Measurements from ENCODE around the gene IL10RA. TPM values are rescaled to one million over a fixed set of nuclear protein-coding genes. Genes with fewer than 3 reads are reported as not detected.

Gene IL10RA
- total and polyA plus RNA-seq, 9 of the 15 experiments (the other 6 are each of a cell fraction or from before 2014, with no cell fraction given): 0.17 to 17.3 (median 2.9) TPM

DNA sequence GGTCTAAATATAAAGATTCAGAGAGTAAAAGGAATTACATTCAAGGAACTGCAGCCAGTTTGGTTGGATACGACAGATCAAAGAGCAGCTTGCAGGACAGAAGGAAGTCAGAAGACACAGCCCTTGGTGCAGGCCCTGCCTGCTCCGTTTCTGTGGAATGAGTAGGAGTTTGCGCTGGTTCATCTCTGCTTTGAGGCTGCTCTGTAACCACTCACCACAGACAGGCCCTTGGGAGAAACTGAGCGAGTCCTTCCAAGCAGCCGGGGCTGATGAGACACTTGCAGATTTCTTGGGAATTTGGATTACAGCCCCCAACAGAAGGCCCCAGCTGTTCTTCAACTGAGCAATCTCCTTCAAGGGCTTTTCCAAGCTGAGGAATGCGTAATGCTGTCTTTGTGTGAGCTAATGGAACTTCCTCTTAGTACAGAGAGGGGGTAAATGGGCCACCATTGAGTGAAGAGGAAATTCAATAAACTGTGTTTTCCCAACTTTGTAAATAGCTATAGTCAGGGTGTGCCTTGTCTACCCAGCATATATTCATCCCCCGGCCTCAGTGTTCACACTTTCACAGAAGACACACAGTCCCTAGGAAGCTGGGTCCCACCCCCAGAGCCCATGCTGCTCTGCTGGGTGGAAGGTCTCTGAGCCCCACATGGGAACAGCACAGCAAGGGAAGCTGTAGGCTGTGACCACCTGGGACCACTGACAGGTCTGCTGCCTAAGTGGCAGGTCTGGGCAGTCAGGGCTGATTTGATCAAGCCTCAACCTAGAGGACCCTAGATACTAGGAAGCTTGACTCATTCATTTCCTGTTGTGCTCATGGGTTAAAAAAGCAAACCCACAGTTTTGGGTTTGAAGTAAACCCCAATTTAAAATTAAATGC is 16.6 kb downstream of the IL10RA start (continued):
- TF ChIP-seq NFXL1 (CRISPR knock-in tag; IDR thresholded peaks at IDR 0.05): no peak; the same call in 1 of the 2 replicates
- peak; percentile 65; the same call in 1 of the 2 replicates for TF ChIP-seq SMAD4 (CRISPR knock-in tag; conservative IDR thresholded peaks at IDR 0.05)
- TF ChIP-seq NR3C1 (CRISPR knock-in tag; IDR thresholded peaks at IDR 0.05): no peak
- TF ChIP-seq PTRF (tag; IDR thresholded peaks at IDR 0.05): no peak; the same call in 1 of the 2 replicates
- no peak for TF ChIP-seq CBFA2T2 (conservative IDR thresholded peaks at IDR 0.05)
- no peak for TF ChIP-seq ZC3H4 (CRISPR knock-in tag; IDR thresholded peaks at IDR 0.05; ENCODE audit: borderline replicate concordance)
- no peak for TF ChIP-seq CHCHD3 (CRISPR knock-in tag; IDR thresholded peaks at IDR 0.05)
- no peak for TF ChIP-seq CHD4 (IDR thresholded peaks at IDR 0.05; ENCODE audit: insufficient read depth, insufficient replicate concordance, low read depth, low read length, poor library complexity, severe bottlenecking)
- TF ChIP-seq ZNF76 (CRISPR knock-in tag; IDR thresholded peaks at IDR 0.05; ENCODE audit: borderline replicate concordance): no peak
- TF ChIP-seq SIN3A (IDR thresholded peaks at IDR 0.05; ENCODE audit: borderline replicate concordance in 2 of 2, control insufficient read depth in 1 of 2, low read depth in 2 of 2, low read length in 2 of 2): no peak
- TF ChIP-seq NRF1 (conservative IDR thresholded peaks at IDR 0.05 in 1 of 2, IDR thresholded peaks at IDR 0.05 in 1 of 2): peak; percentile 58 to 62; a peak in 3 of 4 replicates
- TF ChIP-seq MXI1 (IDR thresholded peaks at IDR 0.05; ENCODE audit: low read depth, low read length): no peak
- no peak for TF ChIP-seq MTF1 (CRISPR knock-in tag; IDR thresholded peaks at IDR 0.05; ENCODE audit: borderline replicate concordance)
- no peak for TF ChIP-seq TOE1 (IDR thresholded peaks at IDR 0.05; ENCODE audit: borderline replicate concordance)
- TF ChIP-seq TOE1 (CRISPR knock-in tag; IDR thresholded peaks at IDR 0.05; ENCODE audit: borderline replicate concordance, low read depth): no peak
- no peak; the same call in 1 of the 2 replicates for TF ChIP-seq ZNF395 (CRISPR knock-in tag; IDR thresholded peaks at IDR 0.05)
- no peak for TF ChIP-seq POLR3A (IDR thresholded peaks at IDR 0.05; ENCODE audit: borderline replicate concordance, extremely low read depth, insufficient read depth, insufficient read length)
- TF ChIP-seq, protein P1, sequence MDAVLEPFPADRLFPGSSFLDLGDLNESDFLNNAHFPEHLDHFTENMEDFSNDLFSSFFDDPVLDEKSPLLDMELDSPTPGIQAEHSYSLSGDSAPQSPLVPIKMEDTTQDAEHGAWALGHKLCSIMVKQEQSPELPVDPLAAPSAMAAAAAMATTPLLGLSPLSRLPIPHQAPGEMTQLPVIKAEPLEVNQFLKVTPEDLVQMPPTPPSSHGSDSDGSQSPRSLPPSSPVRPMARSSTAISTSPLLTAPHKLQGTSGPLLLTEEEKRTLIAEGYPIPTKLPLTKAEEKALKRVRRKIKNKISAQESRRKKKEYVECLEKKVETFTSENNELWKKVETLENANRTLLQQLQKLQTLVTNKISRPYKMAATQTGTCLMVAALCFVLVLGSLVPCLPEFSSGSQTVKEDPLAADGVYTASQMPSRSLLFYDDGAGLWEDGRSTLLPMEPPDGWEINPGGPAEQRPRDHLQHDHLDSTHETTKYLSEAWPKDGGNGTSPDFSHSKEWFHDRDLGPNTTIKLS (IDR thresholded peaks at IDR 0.05; ENCODE audit: borderline replicate concordance, low read depth): no peak
- no peak for TF ChIP-seq ZKSCAN8 (CRISPR knock-in tag; IDR thresholded peaks at IDR 0.05)
- TF ChIP-seq ZNF23 (CRISPR knock-in tag; IDR thresholded peaks at IDR 0.05): no peak
- TF ChIP-seq, protein P2, sequence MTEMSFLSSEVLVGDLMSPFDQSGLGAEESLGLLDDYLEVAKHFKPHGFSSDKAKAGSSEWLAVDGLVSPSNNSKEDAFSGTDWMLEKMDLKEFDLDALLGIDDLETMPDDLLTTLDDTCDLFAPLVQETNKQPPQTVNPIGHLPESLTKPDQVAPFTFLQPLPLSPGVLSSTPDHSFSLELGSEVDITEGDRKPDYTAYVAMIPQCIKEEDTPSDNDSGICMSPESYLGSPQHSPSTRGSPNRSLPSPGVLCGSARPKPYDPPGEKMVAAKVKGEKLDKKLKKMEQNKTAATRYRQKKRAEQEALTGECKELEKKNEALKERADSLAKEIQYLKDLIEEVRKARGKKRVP (CRISPR knock-in tag; IDR thresholded peaks at IDR 0.05): no peak
- peak; percentile 36; the same call in 1 of the 2 replicates for TF ChIP-seq HMBOX1 (IDR thresholded peaks at IDR 0.05)
